Spleen (tissue), 11 donors: ENCODE measurements around the gene LHFPL3. TPM values are rescaled to one million over a fixed set of nuclear protein-coding genes. Genes with fewer than 3 reads are reported as not detected.

Experiments used
- DNase-seq: peaks from one replicate; pipeline ENCODE4 v3.0.0-alpha.2; 2020
- H3K27ac ChIP-seq, 8 donors: fragments of 200-600 bp; sonication (generic) in 7 of 8; 1 replicate in 4 of 8; 2 replicates in 4 of 8; pipeline versions ENCODE4 v1.5.0 to v1.8.0; 2016 to 2021; ENCODE audit warnings: inconsistent platforms in 4 of 8, mild to moderate bottlenecking in 4 of 8, moderate library complexity in 1 of 8
- H3K27me3 ChIP-seq, 7 donors: fragments of 200-600 bp; sonication (generic) in 6 of 7; replicated peaks in 1 of 7; 1 replicate in 4 of 7; 2 replicates in 3 of 7; pipeline versions ENCODE4 v1.5.0 to v1.8.0; 2016 to 2021; ENCODE audit warnings: inconsistent platforms in 3 of 7, mild to moderate bottlenecking in 1 of 7
- H3K36me3 ChIP-seq, 6 donors: fragments of 200-600 bp; sonication (generic) in 5 of 6; 1 replicate in 4 of 6; 2 replicates in 2 of 6; pipeline versions ENCODE4 v1.5.0 to v1.8.0; 2016 to 2021; ENCODE audit warnings: inconsistent platforms in 2 of 6
- H3K4me1 ChIP-seq, 6 donors: fragments of 200-600 bp; sonication (generic) in 5 of 6; 1 replicate in 3 of 6; 2 replicates in 3 of 6; pipeline versions ENCODE4 v1.5.0 to v1.8.0; 2016 to 2021; ENCODE audit warnings: inconsistent platforms in 3 of 6
- H3K4me3 ChIP-seq, 8 donors: fragments of 200-600 bp; sonication (generic) in 7 of 8; 1 replicate in 4 of 8; 2 replicates in 4 of 8; pipeline versions ENCODE4 v1.5.0 to v1.8.0; 2016 to 2021; ENCODE audit warnings: inconsistent platforms in 4 of 8, mild to moderate bottlenecking in 4 of 8, moderate library complexity in 2 of 8
- H3K9me3 ChIP-seq, 8 donors: fragments of 200-600 bp; sonication (generic) in 7 of 8; 1 replicate in 4 of 8; 2 replicates in 4 of 8; pipeline versions ENCODE4 v1.5.0 to v1.8.0; 2016 to 2021; ENCODE audit warnings: inconsistent platforms in 4 of 8
- POLR2A ChIP-seq, 3 donors: fragments of 450-650 bp; IDR thresholded peaks; one replicate each; pipeline ENCODE4 v1.5.1; 2017; ENCODE audit warnings: antibody characterized with exemption in 3 of 3, mild to moderate bottlenecking in 1 of 3
- POLR2AphosphoS5 ChIP-seq, 3 donors: sonication (generic); formaldehyde crosslinking; IDR thresholded peaks; one replicate each; pipeline ENCODE4 v1.5.1; 2017; ENCODE audit warnings: antibody characterized with exemption in 3 of 3
- WGBS, 5 donors: extraction: QIAGEN DNeasy Blood & Tissue Kit in 3 of 5; methylation state at CpG; one replicate each; pipeline versions ENCODE4 v1.1.5 to v1.1.7; 2013 to 2018; 5-methylcytosine and 5-hydroxymethylcytosine counted together
- intact Hi-C: fragments of 100-400 bp; cut with DNase I; formaldehyde crosslinking; loops from one replicate; pipeline ENCODE4 v1.15.0; 2023; ENCODE audit warnings: low total_unique reads
- polyA plus RNA-seq, 3 donors: library from polyadenylated mRNA; stranded (reverse); fragments of 200-250 nt; gene quantifications; one replicate each; pipeline ENCODE4 v1.2.1, GENCODE V29; 2013
- total RNA-seq, 7 donors: library from RNA; depleted of rRNA in 3 of 7; stranded (reverse); fragments of >200 nt in 3 of 7; fragmentation: NEBNext Ultra II Directional in 4 of 7; extraction: Animal tissue kit (Norgen Biotek cat#: 25700) in 4 of 7; gene quantifications; one replicate each; pipeline versions ENCODE4 v1.1.0 to v1.2.1, GENCODE V29; 2016 to 2021
- TF ChIP-seq, protein P1 (sequence below), 11 experiments: fragments of 200-600 bp in 7 of 11; fragments of 450-650 bp in 4 of 11; sonication (generic) in 4 of 11; IDR thresholded peaks in 8 of 11; conservative IDR thresholded peaks in 3 of 11; 1 replicate in 7 of 11; 2 replicates in 4 of 11; pipeline versions ENCODE4 v1.4.0 to v1.8.0; 2016 to 2021; ENCODE audit warnings: antibody characterized with exemption in 11 of 11, inconsistent platforms in 4 of 11, mild to moderate bottlenecking in 1 of 11
- donor health status: healthy with polysubstance abuse.
- donor health status: DM: no; HTN: no; CAD: no; lungs with moderate emphysema.
- donor health status: DM: no; HTN: no; CAD: no.
- donor health status: Bipolar disorder and iron deficiency.
- donor health status: healthy.
- donor health status: DM: no; HTN: no; CAD: no.
- donor health status: DM: yes; HTN: yes; CAD: no.

The LHFPL3 gene
- total and polyA plus RNA-seq, 10 donors: 0.07 to 1.0 (median 0.20) TPM; not detected in 3

DNA sequence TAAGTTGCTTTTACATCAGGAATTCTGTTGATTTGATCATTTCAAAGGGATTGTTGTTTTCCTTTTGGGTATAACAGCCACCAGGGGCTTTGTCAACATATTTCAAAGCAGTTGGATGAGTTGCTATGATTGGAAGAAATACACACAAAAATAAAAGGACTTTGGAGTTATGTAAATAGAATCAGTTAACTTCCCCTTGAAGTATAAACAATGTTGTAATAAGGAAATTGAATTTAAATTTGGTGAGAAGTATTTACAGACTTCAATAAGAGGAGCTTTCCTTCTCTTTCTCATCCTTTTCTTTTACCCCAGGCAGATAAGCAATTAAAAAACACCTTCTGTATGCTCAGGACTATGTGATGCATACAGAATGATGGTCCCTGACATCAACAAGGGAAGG is 199.7 kb downstream of the LHFPL3 start:
- no peaks in the 10 kb centered on the region for H3K27me3 ChIP-seq
- H3K4me3 ChIP-seq: no peak overlapping the region
- DNase-seq: no peak
- no peaks in the 10 kb centered on the region for H3K36me3 ChIP-seq
- TF ChIP-seq POLR2AphosphoS5 (IDR thresholded peaks at IDR 0.05) (no peak), POLR2A (IDR thresholded peaks at IDR 0.05) (no peak)
- TF ChIP-seq, protein P1, sequence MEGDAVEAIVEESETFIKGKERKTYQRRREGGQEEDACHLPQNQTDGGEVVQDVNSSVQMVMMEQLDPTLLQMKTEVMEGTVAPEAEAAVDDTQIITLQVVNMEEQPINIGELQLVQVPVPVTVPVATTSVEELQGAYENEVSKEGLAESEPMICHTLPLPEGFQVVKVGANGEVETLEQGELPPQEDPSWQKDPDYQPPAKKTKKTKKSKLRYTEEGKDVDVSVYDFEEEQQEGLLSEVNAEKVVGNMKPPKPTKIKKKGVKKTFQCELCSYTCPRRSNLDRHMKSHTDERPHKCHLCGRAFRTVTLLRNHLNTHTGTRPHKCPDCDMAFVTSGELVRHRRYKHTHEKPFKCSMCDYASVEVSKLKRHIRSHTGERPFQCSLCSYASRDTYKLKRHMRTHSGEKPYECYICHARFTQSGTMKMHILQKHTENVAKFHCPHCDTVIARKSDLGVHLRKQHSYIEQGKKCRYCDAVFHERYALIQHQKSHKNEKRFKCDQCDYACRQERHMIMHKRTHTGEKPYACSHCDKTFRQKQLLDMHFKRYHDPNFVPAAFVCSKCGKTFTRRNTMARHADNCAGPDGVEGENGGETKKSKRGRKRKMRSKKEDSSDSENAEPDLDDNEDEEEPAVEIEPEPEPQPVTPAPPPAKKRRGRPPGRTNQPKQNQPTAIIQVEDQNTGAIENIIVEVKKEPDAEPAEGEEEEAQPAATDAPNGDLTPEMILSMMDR (IDR thresholded peaks at IDR 0.05 in 8 of 11, conservative IDR thresholded peaks at IDR 0.05 in 3 of 11): no peak
- no peak overlapping the region for H3K27ac ChIP-seq
- no peaks in the 10 kb centered on the region for H3K4me1 ChIP-seq
- intact Hi-C loops: no loop called here
- no peaks in the 10 kb centered on the region for H3K9me3 ChIP-seq

DNA sequence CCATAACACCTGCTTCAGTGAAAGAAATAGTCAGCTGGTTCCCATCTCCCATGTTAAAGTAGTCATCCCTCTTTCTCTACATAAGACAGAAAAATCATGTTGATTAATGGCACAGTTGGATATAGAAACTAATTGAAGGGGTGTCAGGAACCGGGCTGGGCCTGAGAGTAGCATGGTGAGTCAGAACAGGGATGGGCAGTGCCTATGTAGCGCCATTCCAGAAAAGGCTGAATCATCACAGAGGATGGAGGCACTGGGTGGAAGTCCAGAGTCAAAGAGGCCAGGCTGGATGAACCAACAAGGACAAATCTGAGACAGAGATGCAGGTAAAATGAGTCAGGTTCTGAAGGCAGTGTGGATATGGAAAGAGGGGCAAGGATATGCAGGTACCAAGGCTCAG is 201.2 kb downstream of the LHFPL3 start:
- 67 to 85% (median 74%) methylated on average over 2 of the region's 2 CpGs for WGBS, 5 donors
- Histone ChIP-seq H3K4me3 (no peak overlapping the region), H3K27me3 (no peaks in the 10 kb centered on the region), H3K9me3 (no peaks in the 10 kb centered on the region), H3K36me3 (no peaks in the 10 kb centered on the region), H3K4me1 (no peaks in the 10 kb centered on the region), H3K27ac (no peak overlapping the region)
- intact Hi-C loops: no loop called here
- TF ChIP-seq POLR2A (IDR thresholded peaks at IDR 0.05): no peak
- TF ChIP-seq, protein P1 (IDR thresholded peaks at IDR 0.05 in 8 of 11, conservative IDR thresholded peaks at IDR 0.05 in 3 of 11): no peak
- no peak for TF ChIP-seq POLR2AphosphoS5 (IDR thresholded peaks at IDR 0.05)
- DNase-seq: no peak

DNA sequence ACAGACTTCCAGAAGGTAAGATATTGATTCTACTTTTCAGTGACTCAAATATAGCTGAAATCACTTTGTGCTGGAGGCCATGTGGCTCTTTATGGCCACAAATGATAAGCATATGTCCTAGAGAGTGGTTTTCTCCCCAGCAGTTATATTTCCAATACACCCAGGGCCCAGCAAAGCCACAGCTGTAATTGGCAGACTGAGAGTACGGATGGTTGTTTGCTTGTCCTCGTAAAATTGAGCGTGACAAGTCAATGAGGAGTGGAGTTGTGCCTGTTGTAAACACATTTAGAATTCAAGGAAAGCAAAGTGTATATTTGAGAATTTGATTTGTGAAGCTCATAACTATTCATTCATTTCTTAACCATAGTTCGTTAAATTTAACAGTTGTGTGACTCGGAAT is 201.8 kb downstream of the LHFPL3 start:
- no peak for DNase-seq
- Histone ChIP-seq H3K4me3 (no peak overlapping the region), H3K4me1 (no peaks in the 10 kb centered on the region), H3K27ac (no peak overlapping the region), H3K27me3 (no peaks in the 10 kb centered on the region), H3K9me3 (no peaks in the 10 kb centered on the region), H3K36me3 (no peaks in the 10 kb centered on the region)
- no peak for TF ChIP-seq POLR2A (IDR thresholded peaks at IDR 0.05)
- TF ChIP-seq POLR2AphosphoS5 (IDR thresholded peaks at IDR 0.05): no peak
- TF ChIP-seq, protein P1 (IDR thresholded peaks at IDR 0.05 in 8 of 11, conservative IDR thresholded peaks at IDR 0.05 in 3 of 11): no peak
- intact Hi-C loops: no loop called here
- 76 to 87% (median 81%) methylated on average over 5 of the region's 5 CpGs for WGBS, 5 donors

DNA sequence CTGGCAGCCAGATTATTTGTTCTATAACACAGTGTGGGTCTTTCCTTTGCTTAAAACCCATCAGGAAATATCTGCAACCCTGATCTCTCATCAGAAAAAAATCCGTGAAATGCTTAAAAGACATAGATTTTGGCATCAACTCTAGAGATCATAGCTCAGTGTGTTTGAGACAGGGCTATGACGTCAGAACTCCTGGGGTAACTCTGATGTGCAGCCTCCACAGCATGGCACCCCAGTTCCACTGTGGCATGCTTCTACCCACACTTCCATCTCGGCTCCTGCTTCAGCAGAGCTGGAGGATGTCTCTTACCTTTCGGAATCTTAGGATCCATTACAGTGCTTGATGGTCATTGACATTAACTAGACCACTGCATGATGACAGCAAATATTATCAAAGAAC is 205.7 kb downstream of the LHFPL3 start:
- WGBS, 5 donors: 64 to 79% (median 65%) methylated on average over 4 of the region's 4 CpGs
- H3K9me3 ChIP-seq: no peaks in the 10 kb centered on the region
- no peaks in the 10 kb centered on the region for H3K4me1 ChIP-seq
- intact Hi-C loops: no loop called here
- no peak overlapping the region for H3K4me3 ChIP-seq
- H3K36me3 ChIP-seq: no peaks in the 10 kb centered on the region
- DNase-seq: no peak
- TF ChIP-seq POLR2AphosphoS5 (IDR thresholded peaks at IDR 0.05) (no peak), POLR2A (IDR thresholded peaks at IDR 0.05) (no peak)
- TF ChIP-seq, protein P1 (IDR thresholded peaks at IDR 0.05 in 8 of 11, conservative IDR thresholded peaks at IDR 0.05 in 3 of 11): no peak
- H3K27me3 ChIP-seq: no peaks in the 10 kb centered on the region
- H3K27ac ChIP-seq: no peak overlapping the region
